ENCODE data around the gene KCNK10.

KCNK10 gene

GRCh38 chr14:88170333-88170732, 152.7 kb downstream of the KCNK10 start:
- FAIRE-seq: no peak

DNA sequence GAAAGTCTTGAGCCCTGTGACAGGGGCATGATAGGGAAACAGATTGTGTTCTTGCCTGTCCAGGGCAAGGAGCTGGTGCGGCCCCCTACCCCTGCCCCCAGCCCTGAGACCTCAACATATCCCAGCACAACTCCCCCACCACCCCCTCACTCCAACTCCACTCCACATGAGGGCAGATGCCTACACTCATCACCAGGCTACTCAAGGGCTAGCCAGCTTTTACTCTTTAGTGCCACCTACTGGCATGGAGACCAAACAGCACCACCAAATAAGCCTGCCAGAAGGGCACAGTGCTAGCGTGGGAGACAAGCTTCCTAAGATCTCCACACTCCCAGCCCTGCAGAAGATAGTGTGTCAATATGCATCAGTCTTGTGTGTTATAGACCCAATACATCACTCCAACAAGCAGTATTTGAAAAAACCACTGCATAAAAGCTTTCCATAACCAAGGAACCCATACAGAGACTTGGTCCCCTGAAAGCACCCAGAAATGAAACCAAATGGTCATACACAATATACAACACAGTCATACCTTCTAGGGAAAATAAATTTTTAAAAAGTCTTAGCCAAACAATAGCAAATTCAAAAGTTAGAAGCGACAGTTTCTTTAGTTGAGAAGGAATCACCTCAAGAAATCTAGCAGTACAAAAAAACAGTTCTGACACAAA, 154.4 kb downstream of the KCNK10 start:
- FAIRE-seq: peak; percentile 13

DNA sequence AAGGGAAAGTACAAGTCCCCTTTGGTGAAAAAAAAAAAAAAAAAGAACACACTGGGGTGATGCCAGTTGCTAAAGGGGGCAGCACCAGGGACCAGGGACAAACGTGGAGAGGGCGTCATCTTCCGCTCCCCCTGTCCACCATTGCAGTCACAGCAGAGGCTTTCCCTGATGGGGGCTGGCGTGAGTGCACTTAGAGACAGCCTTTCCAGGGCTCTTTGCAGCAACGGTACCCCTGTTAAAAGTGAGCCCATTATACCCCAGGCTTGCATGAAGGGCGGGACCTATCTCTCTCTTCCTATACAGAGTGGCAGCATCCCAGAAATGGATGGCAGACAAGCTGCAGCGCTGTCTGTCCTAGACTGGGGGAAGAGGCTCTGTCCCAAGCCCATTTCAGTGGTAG, 155.0 kb downstream of the KCNK10 start:
- FAIRE-seq: no peak

DNA sequence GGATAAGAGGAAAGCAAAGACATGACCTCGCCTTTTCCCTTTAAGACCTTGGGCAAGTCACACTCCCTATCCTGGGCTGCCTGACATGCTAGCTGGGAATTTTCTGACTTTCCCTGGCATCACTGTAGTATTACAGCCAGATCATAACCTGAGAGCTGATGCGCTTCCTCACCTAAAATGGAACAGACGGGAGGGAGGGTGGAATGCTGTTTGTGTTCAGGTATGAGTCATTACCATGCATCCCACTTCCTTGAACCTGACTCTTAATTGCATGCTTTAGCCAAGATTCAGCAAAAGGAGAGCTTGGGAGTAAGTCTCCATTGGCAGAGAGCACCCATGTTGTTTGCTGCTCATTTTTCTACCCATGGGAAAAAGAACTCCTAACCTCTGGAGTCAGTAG, 156.5 kb downstream of the KCNK10 start:
- no peak for FAIRE-seq

GRCh38 chr14:88164906-88165534, 158.0 kb downstream of the KCNK10 start:
- FAIRE-seq: no peak

DNA sequence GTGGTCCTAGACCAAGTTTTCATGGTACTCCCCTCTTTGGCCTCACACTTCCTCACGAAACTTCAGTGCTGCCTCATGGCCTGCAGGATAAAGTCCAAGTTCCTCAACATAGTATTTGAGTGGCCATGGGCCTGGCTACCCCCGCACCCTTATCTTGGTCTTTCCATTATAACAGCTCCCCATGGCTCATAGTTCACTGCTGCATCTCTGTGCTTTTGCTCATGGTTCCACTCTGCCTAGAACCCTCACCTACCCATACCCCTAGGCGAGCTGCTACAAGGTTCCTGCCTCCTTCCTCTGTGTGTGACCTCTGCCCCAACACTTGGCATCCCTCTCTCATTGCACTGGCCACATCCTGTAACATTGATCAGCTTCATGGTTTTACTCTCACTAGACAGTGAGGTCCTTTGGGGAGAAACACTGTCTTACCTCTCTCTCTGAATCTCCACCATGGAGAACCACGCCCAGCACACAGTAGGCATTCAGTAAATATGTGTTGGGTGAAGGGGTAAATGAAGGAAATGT, 159.3 kb downstream of the KCNK10 start:
- FAIRE-seq: no peak

- no peak for FAIRE-seq
Observed at GRCh38 chr14:88156127-88156526, 166.9 kb downstream of the KCNK10 start.

DNA sequence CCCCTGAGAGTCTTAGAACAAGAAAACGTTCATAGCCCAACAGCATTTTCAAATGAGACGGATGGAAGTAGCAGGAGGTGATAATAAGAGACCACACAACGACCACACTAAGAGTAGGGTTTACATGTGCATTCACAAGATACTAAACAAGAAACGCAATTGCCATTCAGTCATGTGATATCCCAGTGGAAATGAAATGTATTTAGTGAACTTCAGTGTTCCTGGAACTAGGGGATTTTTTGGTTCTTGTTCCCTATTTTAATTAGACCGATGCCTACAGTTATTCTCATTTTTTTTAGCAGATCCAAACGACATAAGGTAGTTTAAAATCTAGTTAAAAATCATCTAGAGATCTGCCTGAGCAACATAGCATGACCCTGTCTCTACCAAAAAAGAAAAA, 168.1 kb downstream of the KCNK10 start:
- FAIRE-seq: no peak

- FAIRE-seq: no peak
Observed at GRCh38 chr14:88154321-88154720, 168.7 kb downstream of the KCNK10 start.

DNA sequence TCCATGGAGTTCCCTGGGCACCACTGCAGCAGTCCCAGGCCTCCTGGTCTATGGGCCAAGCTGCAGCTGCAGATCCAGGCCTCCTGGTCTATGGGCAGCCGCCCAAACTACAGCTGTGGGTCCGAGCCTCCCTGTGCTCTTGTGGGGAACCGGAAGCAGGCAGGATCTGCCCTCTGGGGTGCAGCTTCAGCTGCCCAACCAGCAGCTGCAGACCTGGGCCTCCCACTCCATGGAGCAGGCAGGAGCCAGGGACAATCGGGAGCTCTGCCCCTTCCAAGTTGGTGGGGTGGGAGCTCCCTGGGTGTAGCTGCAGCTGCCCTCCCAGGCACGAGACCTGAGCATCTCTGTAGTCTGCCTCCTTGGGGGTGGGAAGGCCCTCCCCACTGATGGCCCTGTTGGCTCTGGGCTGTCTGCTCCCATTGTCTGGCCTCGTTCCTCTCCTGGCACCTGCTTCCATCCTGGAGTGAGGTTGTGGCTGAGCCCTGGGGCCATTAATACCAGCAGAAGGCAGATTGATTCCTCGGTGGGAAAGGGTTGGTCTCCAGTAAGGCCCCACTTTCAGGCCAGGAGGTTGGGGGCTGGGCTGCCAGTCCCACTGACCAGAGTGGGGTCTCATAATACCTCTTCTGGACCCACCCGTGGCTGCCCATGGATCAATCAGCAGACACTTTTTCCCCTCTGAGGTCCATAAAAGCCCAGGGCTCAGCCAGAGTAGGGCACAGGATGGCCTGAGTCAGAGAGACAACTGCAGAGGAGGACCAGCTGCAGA, 176.0 kb downstream of the KCNK10 start:
- FAIRE-seq: no peak

DNA sequence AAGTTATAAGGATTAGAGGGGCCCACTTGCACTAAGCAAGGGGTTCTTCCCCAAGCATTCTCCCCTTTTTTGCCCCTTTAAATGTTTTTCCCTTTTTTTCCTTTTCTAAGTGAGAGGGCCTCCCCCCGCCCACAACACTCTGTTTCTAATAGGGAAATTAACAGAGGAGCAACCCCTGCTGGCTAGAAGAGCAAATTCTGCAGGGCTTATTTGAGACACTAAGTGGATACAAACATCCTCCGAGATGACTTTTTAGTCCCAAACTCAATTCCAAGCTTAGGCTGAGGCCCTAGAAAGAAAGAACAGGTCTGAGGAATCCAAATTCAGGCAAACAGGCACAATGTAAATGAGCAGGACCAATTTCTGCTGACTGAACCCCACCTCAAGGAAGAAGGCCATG, 179.3 kb downstream of the KCNK10 start:
- no peak for FAIRE-seq

DNA sequence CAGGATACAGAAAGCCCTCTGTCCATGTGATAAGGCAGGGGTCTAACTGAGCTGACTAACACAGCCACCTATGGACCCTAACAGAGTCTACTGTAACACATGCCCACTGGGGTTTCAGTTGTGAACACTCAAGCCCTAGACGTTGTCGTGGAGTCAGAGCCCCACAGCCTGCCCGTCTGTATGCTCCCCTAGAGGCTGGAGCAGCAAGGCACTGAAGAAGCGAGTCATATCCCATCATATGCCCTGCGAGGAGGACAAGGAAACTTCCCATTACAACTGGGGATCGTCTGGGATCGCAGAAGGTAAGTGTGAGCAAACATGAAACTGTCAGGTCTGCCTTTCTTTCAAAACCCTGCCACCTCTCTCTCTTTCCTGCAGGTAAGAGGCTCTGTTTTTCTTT, 180.1 kb downstream of the KCNK10 start:
- no peak for FAIRE-seq

- FAIRE-seq: no peak
Observed at GRCh38 chr14:88140874-88141273, 182.2 kb downstream of the KCNK10 start.

DNA sequence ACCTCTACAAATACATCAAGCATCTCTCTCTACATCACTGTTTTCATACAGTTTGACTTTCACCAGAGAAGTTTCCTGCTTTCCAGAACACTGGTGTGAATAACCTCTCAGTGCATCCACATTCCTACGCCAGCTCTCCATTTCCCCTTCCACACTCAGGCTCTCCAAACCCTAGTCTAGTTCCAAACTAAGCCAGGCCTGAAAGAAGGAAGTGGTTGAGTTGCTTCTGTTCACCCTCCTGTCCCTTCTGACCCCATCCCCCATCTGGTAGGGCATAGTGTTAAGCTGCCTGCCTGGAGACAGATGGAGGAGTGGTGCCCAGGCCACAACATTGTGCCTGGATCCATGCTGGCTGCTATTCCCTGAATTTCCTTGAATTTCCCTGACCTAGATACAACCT, 185.7 kb downstream of the KCNK10 start:
- no peak for FAIRE-seq

Data from islet of Langerhans (tissue), 1 donor.